Measurements from ENCODE around the gene PLCB2. TPM values are rescaled to one million over a fixed set of nuclear protein-coding genes. Genes with fewer than 3 reads are reported as not detected.

PLCB2 gene
- polyA plus RNA-seq, 1 donor = 10.2 TPM

DNA sequence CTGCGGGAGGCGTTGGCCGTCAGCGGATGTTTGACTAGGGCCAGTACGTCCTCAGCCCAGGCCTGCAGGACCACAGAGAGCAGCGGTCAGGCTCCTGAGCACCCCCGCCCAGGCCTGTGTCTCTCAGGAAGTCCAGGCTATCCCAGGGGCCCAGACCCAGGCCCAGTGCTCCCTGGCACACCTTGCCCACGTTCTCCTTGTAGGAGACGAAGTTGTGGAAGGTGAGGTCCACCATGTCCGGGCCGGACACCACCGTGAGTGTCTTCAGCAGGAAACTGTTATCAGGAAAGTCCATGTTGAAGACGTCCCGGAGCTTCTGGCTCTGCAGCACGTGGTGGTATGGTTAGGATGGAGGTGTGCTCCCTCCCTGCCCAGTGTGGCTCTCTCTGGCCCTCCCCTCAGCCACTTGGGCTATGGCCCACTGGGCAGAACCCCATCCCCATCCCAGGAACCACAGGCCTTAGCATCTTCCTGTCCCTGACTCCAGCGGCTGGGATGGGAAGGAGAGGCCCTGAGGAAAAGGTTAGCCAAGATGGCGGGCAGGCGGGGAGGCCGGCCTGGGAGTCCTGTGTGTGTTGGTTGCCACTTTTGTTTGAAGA is 5.3 kb downstream of the PLCB2 start:
- no peak for DNase-seq (ENCODE audit: low read depth)

DNA sequence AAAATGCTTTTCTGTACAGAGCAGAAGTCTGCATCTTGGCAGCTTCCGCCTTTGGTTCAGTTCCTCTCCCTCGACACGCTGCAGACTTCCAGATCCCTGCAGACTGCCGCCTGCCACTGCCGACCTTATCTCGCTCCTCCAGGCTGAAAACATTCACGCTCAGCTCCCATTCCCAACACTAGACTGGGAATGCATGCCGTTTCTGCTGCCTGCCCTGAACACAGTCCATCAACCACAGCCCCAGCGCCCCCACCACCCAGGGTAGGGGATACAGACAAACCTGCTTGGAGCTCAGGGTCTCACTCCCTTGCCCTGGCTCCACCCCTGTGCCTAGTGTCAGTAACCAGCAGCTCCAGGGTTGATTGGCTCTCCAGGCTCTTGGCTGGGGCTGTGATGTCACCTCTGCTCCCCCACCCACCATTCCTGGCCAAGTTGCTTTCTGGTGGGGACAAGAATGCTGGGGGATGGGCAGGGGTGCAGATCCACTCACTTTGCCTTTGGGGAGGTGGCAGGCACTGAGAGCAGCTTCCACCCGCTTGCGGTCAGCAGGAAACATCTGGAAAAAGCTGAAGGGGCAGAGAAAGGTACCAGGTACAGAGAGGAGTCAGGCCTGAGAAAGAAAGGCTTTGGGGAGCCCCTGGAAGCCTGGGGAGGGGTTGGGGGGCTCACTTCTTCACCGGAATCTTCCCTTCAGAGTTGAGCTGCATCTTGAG is 6.1 kb downstream of the PLCB2 start:
- DNase-seq (ENCODE audit: low read depth) = no peak

DNA sequence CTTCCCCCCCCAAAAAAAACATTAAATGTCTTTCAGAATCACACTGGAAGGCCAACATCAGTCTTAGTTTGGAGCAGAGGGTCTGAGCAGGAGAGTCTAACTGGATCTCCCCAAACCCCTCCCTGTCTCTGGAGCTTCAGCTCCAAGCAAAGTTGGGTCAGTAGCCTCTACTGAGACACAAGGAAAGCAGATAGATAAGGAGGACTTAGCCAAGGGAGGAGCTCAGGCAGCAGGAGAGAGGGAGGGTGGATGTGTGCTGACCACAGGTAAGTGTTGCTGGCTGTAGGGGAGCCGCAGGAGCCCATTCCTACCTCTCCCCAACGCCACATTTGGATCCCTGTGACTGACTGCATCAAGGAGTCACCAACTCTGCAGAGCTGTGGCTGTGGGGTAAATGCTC is 7.0 kb downstream of the PLCB2 start:
- DNase-seq (ENCODE audit: low read depth) = no peak

DNA sequence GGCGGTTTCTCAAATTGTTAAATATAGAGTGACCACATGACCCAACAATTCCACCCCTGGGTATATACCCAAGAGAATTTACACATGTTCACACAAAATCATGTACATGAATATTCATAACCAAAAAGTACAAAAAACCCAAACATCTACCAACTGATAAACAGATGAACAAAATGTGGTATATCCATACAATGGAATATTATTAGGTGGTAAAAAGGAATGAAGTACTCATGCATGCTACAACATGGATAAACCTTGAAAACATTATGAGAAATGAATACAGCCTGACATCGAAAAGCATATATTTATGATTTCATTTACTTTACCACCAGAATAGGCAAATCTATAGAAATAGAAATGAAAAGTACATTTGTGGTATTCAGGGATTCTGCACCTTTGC is 7.4 kb downstream of the PLCB2 start:
- DNase-seq (ENCODE audit: low read depth) = no peak

DNA sequence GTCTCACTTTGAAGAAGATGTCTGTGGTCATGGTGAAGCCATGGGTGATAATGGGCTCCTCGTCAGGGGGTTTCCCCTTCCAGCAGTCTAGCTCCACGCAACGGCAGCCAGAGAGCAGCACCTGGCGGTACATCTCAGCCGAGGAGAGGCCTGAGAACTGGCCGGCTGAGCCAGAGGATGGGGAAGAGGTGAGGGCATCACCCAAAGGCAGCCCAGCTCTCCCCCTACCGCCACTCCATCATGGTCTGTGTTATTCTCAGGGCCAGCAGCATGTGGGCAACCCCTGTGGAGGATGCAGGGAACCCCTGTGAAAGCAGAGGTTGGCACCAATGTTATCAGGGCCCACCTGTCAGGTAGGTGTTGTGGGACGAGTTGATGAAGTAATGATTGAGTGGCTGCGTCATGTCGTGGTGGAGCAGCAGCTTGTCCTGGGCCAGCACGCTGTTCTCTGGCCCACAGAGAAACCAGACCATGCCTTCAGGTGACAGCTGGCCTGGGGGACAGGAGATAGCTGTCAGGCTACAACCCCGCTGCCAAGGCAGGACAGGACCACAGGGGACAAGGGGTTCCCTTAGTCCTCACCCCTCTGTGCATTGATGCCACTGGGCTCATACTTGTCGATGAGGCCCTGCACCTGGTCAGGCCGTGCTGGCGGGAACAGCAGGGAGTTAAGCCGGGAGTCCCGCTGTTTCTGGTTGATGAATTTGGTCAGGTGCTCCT is 9.4 kb downstream of the PLCB2 start:
- DNase-seq (ENCODE audit: low read depth) = no peak

DNA sequence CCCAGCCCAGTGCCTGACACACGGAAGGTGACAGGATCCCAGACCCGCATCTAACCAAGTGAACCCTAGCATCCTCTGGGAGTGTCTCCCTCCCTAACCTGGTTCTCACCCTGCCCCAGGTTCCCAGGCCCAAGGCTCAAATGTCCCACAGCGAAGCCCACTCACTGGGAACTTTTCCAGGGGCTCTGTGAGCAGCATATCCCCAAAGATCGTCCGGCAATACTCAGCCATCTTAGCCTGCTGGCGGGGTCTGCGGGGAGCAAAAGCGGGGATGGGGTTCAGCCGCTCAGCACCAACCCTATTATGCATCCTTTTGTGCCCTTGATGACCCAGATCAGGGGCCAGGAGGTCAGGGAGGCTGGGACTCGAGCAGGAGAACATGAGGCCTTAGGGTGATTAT is 10.4 kb downstream of the PLCB2 start:
- DNase-seq (ENCODE audit: low read depth) = no peak

DNA sequence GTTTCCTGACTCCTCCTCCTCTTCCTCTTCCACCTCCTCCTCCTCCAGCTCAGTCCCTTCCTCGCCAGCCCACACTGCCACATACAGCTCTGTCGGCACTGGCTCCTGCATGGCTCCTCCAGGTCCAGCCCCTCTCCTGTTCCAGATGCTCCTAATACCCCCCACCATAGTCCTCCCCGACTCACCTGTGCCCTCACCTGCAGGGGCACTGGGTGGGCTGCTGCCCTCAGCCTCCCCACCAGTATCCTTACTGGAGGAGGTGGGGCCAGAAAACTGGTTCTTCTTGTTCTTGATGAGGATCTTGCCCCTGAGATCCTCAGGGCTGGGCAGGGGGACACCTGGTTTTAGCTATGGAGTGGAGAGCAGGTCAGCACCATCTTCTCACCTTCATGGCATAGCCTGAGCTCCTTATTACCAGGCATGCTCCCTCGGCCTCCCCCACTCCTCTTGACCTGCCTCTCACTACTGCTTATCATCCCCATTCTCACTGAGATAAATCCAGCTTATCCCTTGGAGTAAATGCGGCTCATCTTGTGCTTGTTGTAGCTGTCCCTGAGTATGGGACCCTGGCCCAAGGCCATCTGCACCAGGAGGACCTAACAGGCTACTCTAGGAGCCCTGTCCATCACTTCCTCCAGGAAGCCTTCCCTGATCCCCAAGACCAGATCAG is 11.0 kb downstream of the PLCB2 start:
- DNase-seq (ENCODE audit: low read depth) = no peak

DNA sequence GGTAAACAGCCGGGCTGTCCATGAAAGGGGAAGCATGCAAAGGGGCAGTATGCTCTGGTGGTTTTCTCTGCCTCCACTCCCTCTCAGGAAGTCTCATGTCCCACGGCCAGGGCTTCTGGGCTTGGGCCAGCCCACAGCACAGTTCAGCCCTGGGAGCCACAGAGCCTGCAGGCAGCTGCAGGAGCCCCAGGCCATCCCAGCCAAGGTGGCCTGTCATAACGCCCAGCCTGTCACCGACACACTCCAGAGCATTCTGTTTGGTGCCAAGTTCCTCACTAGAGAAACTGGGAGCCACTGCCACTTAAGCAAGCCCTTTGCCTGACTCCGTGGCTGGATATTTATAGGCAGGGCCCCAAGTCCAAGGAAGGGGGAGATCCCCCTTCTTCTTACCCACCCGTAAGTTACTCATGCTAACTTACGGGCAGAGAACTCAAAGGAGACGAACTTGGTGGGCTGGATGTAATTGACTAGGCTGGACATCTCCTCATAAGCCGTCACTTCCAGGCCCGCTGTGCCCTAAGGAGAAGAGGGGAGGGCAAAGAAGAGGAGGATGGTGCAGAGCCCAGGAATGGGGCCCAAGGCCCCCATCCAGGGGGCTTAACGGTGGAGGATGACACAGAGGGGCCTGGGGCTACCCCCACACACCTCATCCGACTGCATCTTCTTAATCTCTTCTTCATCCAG is 11.7 kb downstream of the PLCB2 start:
- DNase-seq (ENCODE audit: low read depth) = no peak

DNA sequence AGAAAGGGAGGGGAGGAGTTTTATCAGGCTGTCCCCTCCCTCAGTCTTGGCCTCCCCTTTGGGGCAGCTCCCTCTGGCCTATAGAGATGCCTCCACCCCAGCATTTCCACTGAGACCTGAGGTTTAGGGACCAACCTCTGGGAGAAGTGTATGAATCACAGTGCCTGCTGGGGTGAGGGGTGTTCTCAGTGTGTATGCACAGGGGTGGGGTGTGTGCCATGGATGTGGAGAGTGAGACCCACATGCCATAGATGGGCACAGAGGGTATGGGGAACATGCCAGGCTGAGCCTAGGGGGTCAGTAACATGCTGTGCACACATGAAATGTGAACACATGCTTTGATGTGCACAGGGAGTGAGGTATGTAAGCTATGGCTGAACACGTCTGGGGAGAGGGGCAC is 12.4 kb downstream of the PLCB2 start:
- no peak for DNase-seq (ENCODE audit: low read depth)

DNA sequence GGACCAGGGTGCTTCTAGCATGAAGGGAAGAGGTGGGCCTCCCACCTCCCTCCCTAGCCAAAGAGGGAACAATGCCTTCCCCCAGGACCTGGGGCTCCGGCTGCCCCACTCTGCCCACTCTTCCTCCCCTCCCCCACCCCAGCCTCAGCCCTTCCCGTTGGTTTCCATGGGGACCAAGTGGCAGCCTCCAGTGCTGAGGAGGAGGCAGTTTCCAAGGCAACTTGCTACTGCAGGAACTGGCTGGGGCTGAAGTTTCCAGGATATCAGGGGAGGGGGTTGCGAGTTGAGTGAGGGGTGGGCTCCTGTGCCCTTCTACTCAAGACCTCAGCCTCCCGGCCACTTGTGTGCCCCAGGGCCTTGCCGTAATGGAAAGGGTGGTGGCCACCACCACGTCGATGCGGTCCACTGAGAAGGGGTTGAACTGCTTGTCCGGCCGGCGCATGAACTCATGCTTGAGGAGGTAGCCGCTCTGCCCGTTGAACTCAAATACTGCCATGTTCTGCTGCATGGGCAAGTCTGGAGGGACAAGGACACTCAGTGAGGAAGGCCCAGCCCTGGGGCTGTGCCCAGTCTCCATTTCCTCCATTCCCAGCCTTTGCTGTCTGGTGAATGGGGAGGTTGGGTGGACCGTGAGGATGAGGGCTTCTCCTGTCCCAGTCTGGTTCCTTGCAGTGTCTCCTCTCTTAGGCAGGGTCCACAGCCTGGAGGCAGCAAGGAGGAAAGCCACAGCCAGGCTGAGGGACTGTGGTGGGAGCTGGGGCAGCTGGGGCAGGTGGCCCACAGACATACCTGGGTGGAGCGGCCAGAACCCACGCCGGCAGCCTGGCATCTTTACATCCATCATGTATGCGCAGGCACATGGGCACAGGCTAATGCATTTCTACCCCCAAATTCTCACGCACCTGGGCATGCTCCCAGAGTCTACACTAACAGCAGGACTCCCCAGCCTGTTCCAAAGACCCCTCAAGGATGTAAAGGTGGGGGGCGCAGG is 13.5 kb downstream of the PLCB2 start:
- DNase-seq (ENCODE audit: low read depth) = no peak

DNA sequence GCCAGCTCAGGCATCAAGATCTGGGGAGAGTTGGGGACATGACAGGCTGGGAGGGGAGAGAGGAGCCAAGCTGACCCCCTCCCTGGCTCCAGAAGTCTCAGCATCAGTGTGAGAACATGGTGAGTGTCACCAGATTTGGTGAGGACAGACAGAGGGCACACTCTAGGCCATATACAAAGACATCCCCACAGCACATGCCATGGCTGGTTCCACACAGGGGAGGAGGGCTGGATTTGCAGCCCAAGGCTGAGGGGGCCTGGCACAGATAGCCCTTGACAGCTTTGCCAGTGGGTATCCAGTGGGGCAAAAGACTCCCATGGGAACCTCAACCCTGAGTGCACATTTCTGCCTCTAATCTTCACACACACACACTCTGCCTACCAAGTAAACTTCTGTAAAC is 14.7 kb downstream of the PLCB2 start:
- no peak for DNase-seq (ENCODE audit: low read depth)

DNA sequence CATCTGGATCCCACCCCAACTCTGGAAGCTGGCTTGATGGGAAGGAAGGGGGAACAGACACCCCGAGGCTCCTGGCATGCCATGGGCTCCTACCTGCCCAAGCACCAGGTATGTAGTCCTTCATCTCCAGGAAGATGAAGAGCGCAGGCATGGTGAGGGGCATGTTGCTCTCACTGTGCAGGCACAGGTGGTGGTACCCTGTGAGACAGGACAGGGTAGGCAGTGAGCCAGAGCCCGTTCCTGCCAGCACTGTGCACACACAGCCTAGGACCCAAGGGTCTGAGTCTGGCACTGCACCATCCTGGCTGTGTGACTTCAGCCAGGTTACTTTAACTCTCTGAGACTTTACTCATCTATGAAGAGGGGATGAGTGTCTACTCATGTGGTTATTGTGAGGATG is 15.5 kb downstream of the PLCB2 start:
- DNase-seq (ENCODE audit: low read depth) = no peak

DNA sequence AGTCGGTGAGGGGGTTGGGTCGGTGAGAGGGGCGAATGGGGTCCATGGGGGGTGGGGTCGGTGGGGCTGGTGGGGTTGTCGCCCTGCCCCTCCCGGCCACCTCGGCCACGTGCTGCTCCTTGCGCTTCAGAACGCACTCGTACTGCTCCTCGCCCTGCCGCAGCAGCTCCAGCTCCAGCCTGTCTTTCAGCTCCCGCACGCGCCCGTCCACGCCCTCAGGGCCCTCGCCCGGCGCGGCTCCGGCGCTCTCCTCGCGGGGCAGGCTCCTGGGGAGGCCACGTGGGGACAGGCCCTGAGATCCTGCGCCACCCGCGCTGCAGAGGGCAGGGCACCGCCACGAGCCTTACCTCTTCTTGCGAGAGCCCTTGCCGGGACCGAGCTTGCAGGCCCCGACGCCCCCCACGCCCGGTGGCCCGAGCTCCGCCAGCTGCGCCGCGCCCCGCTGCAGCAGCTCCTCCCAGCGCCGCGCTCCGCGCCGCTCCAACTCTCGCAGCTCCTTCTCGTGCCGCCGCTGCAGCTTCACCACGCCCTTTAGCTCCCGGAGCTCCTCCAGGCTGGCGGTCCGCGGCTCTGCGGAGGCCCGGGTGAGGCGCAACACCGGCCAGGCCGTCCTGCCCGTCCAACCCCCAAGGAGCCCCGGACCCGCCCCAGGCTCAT is 16.7 kb downstream of the PLCB2 start:
- no peak for DNase-seq (ENCODE audit: low read depth)

DNA sequence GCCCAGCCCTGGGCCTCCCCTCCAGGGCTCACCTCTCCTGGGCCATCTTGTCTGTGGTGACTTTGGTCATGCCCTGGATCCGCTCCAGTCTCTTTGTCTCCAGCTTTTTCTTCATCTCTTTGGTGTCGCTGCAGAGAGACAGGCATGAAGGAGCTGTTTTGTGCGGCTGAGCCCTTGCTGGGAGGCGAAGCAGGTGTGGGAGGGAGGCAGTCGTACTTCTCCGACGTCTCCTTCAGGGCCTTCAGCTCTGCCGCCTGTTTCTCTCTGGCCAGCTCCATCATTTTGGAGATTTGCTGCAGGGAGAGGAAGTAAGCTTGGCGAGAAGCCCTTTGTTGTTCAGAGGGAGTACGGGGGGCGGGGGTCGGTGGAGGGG is 17.2 kb downstream of the PLCB2 start:
- DNase-seq (ENCODE audit: low read depth) = no peak

DNA sequence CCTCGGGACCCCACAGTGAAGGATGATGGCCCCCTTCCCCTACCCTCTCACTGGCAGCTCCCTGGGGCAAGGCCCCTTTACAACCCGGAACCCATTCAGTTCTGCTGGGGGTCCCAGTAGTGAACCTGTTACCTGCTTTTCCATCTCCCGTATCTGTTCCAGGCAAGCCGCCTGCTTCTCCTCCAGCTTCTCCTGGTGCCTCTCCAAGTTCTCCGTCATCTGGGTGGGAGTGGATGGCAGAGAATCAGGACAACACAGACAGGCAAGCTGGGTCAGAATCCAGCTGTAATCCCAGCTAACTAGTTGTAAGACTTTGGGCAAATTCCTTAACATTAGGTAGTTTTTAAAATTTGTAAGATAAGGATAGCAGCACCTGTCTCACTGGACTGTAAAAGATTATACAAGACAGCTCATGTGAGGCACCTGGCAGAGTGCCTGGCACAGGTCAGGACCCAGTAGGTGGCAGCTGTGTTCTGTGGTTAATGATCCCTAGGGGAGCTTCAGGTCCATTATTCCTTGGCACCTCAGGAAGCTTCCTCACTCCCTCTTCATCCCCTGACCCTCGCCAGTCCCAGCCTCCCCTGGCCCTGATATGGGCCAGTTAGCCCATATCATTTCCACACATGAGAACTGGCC is 18.5 kb downstream of the PLCB2 start:
- no peak for DNase-seq (ENCODE audit: low read depth)

DNA sequence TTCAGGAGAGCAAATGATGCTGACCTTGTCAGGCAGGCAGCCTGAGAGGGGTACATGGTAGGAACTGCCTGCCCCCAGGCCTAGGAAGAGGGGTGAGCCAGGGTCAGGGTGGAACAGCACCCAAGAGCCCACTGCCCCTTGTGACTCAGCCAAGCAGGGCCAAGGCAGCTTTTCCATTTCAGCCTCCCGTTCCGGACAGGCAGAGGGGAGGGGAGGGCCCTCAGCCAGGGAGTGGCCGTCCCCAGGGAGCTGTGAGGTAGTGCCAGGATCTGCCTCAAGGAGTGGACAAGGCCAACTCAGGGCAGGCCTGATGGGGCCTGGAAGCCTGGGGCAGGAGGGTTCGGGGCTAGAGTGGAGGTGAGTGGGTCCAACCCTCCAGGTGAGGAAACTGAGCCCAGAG is 19.8 kb downstream of the PLCB2 start:
- DNase-seq (ENCODE audit: low read depth) = no peak

DNA sequence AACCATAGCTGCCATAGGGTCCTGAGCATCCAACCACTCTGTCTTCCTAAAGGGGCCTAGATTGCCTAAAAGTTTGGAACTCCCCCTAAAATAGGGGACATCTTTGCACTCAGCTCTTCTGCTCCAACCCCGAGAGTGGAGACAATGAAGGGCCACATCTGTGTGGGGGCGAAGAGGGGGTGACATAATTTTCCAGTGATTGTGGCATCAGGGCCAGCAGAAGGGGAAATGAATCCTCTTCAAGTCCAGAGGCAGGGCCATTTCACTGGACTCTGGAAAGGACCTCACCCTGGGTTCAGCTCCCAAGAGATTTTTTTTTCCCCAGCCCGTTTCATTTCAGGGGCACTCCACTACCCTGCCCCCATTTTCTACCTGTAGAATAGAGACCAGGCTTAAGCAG is 20.2 kb downstream of the PLCB2 start:
- no peak for DNase-seq (ENCODE audit: low read depth)

DNA sequence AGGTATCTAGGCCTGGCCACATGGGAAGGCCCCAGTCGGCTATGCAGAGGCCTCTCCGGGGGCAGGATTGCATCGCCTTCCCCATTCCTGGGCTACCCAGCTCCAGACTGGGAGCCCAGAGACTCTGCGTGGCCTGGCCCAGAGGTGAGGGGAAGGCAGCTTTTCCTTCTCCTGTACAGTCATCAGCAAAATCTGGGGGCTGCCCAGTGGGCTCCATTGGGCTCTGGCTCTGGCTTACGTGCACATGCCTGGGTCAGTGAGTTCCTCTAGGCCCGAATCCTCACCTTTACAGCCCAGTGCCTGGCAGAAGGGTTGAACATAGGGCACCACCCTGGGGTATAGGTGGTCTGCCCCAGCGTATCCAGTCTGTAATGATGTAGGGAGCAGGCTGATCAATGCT is 20.9 kb downstream of the PLCB2 start:
- DNase-seq (ENCODE audit: low read depth) = no peak

DNA sequence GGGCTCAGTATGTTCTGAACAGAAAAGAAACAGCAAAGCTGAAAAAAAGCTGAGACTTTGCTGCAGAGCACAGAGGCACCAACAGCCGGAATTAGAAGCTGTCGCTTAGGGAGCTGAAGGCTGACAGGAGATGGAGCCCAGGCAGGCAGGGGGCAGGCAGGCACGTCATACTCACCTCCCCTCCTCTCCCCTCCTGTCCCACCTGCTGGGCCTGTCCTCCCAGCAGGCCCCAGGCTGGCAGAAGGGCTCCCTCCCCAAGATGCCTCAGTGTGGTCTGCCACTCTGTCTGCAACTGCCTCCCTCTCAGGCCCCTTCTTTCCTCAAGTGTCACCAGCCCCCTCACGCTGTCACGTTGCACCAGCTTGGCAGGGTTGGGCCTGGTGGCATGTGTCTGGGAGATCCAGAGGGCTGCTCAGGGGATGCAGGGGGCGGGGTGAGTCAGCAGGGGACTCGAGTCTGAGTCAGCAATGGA is 21.6 kb downstream of the PLCB2 start:
- DNase-seq (ENCODE audit: low read depth) = no peak

DNA sequence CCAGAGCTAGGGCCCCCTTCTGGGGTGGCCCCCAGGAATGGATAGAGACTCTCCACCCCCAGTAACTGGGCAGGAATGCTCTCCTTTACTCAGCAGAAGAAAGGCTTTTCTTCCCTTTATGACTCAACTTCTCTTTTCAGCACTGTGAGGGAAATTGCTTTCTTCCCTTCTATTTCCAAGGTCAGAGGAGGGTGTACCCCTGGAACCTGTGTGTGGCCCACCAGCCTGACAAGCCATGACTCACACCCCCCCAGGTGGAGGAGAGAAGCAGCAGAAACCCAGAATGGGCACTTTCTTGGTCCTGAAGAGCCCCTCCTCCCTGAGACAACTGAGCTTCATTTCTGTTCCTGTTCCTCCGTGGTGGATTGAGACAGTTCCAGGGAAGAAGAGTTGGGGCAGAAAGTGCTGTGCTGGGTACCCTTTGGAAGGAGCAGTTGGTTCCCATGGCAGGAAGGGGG is 22.2 kb downstream of the PLCB2 start:
- no peak for DNase-seq (ENCODE audit: low read depth)

All from forelimb muscle (tissue), 1 donor.